Neural progenitor cell (in vitro differentiated cells): ENCODE measurements around the gene ITGB1. TPM values are rescaled to one million over a fixed set of nuclear protein-coding genes. Genes with fewer than 3 reads are reported as not detected.

Source experiments
- DNase-seq: peaks from one replicate; pipeline ENCODE4 v3.0.0-alpha.2; 2016; ENCODE audit warnings: low spot score
- H2AFZ ChIP-seq: fragments of 200-600 bp; sonication (generic); replicated peaks from 2 replicates; pipeline ENCODE4 v1.6.1; 2016; ENCODE audit warnings: antibody characterized with exemption
- H3F3A ChIP-seq: fragments of 200-600 bp; sonication (generic); 2 replicates; pipeline ENCODE4 v1.6.1; 2016; ENCODE audit warnings: antibody characterized with exemption, low read depth
- H3K27ac ChIP-seq: fragments of 200-600 bp; sonication (generic); 2 replicates; pipeline ENCODE4 v1.5.1; 2016; ENCODE audit warnings: mild to moderate bottlenecking
- H3K27me3 ChIP-seq: fragments of 200-600 bp; sonication (generic); 2 replicates; pipeline ENCODE4 v1.6.1; 2016; ENCODE audit warnings: mild to moderate bottlenecking, moderate library complexity
- H3K36me3 ChIP-seq: fragments of 200-600 bp; sonication (generic); 2 replicates; pipeline ENCODE4 v1.5.1; 2016
- H3K4me1 ChIP-seq: fragments of 200-600 bp; sonication (generic); 2 replicates; pipeline ENCODE4 v1.6.1; 2016; ENCODE audit warnings: mixed run types
- H3K4me2 ChIP-seq: fragments of 200-600 bp; sonication (generic); 2 replicates; pipeline ENCODE4 v1.6.1; 2016
- H3K4me3 ChIP-seq: fragments of 200-600 bp; sonication (generic); 2 replicates; pipeline ENCODE4 v1.5.1; 2016
- H3K79me2 ChIP-seq: fragments of 200-600 bp; sonication (generic); 2 replicates; pipeline ENCODE4 v1.6.1; 2016; ENCODE audit warnings: low read depth
- H3K9ac ChIP-seq: fragments of 200-600 bp; sonication (generic); 2 replicates; pipeline ENCODE4 v1.6.1; 2016
- H3K9me3 ChIP-seq: fragments of 200-600 bp; sonication (generic); 2 replicates; pipeline ENCODE4 v1.5.1; 2016; ENCODE audit warnings: low read depth
- H4K20me1 ChIP-seq: fragments of 200-600 bp; sonication (generic); 2 replicates; pipeline ENCODE4 v1.6.1; 2016; ENCODE audit warnings: low read depth
- H3K27ac Mint-ChIP-seq: 3 replicates; pipeline ENCODE4 v1.8.0; 2021; ENCODE audit warnings: mixed read lengths
- H3K27me3 Mint-ChIP-seq: 2 replicates; pipeline ENCODE4 v1.8.0; 2022; ENCODE audit warnings: low read depth, mild to moderate bottlenecking, inconsistent platforms, moderate library complexity, mixed read lengths; ENCODE audit not compliant: insufficient read depth
- H3K36me3 Mint-ChIP-seq: 3 replicates; pipeline ENCODE4 v1.8.0; 2021; ENCODE audit warnings: mixed read lengths
- H3K4me1 Mint-ChIP-seq: 3 replicates; pipeline ENCODE4 v1.8.0; 2021; ENCODE audit warnings: mixed read lengths
- H3K4me3 Mint-ChIP-seq: 3 replicates; pipeline ENCODE4 v1.8.0; 2021; ENCODE audit warnings: mild to moderate bottlenecking, moderate library complexity, mixed read lengths
- H3K9me3 Mint-ChIP-seq: 3 replicates; pipeline ENCODE4 v1.8.0; 2020; ENCODE audit warnings: mixed read lengths
- EZH2 ChIP-seq: fragments of 200-600 bp; sonication (generic); IDR thresholded peaks from 2 replicates; pipeline ENCODE4 v1.6.1; 2017; ENCODE audit warnings: antibody characterized with exemption, mild to moderate bottlenecking, moderate library complexity
- EZH2phosphoT487 ChIP-seq: fragments of 200-600 bp; sonication (generic); IDR thresholded peaks from 2 replicates; pipeline ENCODE4 v1.6.1; 2017; ENCODE audit warnings: antibody characterized with exemption
- total RNA-seq: library from RNA; depleted of rRNA; stranded (reverse); fragments of >200 nt; gene quantifications from 2 replicates; pipeline ENCODE4 v1.2.3, GENCODE V29; 2015; ENCODE audit warnings: low replicate concordance
- TF ChIP-seq, protein P1 (sequence below): fragments of 200-600 bp; sonication (generic); IDR thresholded peaks from 2 replicates; pipeline ENCODE4 v1.5.1; 2017; ENCODE audit warnings: antibody characterized with exemption, mild to moderate bottlenecking

Gene ITGB1
- total RNA-seq, 1 donor from 2014 or later: 358 TPM

DNA sequence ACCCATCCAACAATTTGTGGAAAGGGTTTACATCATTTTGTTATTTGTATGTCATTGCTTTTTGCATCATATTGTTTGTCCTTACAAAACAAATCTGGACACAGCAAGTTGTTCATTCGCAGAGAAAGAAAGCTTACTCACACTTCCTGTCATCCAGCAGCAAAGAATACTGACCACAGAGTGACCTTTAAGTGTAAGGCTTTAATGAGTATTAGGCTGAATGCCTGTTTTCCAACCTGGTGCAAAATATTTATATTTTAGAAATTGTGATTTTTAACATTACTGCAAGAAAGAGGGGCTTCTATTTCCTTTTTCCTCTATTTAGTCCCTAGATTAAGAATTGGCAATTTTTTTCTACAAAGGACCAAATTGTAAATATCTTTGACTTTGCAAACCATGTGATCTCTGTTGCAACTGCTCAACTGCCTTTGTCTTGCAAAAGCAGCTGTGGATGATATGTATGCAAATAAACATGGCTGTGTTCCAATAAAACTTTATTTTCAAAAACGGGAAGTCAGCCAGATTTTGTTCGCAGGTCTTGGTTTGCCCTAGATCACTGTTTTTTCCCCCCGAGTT, 27.8 kb upstream of the ITGB1 start:
- no peak overlapping the region for H3K4me3 ChIP-seq
- H3K27ac ChIP-seq: no peak overlapping the region
- no peaks in the 10 kb centered on the region for H3K9me3 ChIP-seq
- DNase-seq: no peak
- H3F3A ChIP-seq: peaks cover 5% of the 10 kb centered on the region
- TF ChIP-seq EZH2phosphoT487 (no peak), EZH2 (no peak)
- TF ChIP-seq, protein P1, sequence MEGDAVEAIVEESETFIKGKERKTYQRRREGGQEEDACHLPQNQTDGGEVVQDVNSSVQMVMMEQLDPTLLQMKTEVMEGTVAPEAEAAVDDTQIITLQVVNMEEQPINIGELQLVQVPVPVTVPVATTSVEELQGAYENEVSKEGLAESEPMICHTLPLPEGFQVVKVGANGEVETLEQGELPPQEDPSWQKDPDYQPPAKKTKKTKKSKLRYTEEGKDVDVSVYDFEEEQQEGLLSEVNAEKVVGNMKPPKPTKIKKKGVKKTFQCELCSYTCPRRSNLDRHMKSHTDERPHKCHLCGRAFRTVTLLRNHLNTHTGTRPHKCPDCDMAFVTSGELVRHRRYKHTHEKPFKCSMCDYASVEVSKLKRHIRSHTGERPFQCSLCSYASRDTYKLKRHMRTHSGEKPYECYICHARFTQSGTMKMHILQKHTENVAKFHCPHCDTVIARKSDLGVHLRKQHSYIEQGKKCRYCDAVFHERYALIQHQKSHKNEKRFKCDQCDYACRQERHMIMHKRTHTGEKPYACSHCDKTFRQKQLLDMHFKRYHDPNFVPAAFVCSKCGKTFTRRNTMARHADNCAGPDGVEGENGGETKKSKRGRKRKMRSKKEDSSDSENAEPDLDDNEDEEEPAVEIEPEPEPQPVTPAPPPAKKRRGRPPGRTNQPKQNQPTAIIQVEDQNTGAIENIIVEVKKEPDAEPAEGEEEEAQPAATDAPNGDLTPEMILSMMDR: no peak
- Mint-ChIP-seq H3K27ac (no peak overlapping the region), H3K4me3 (no peak overlapping the region), H3K9me3 (peaks cover 5% of the 10 kb centered on the region), H3K36me3 (no peaks in the 10 kb centered on the region), H3K4me1 (peaks cover 33% of the 10 kb centered on the region), H3K27me3 (no peaks in the 10 kb centered on the region)
- H3K4me2 ChIP-seq: no peak overlapping the region
- no peaks in the 10 kb centered on the region for H3K79me2 ChIP-seq
- no peaks in the 10 kb centered on the region for H3K27me3 ChIP-seq
- H3K4me1 ChIP-seq: no peaks in the 10 kb centered on the region
- no peak overlapping the region for H2AFZ ChIP-seq
- no peaks in the 10 kb centered on the region for H3K36me3 ChIP-seq
- H3K9ac ChIP-seq: no peak overlapping the region
- no peaks in the 10 kb centered on the region for H4K20me1 ChIP-seq

DNA sequence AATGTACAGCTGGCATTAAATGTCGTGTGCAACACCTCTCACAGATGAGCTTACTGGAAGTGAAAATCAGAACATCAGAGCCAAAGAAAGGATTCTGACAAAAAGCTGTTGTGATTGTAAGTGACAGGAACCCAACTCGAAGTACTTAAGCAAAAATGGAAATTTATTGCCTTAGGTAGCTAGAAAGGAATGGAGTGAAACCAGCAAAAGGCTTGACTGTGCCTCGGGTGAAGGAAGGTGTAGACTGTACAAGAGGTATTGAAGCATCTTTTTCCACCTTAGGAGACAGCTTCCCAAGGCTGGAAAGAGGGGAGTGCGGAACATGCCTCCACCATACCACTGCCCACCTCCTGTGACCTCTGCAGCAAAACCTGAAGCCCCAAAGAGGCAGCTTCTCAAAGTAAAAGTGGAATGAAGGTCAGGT, 27.3 kb upstream of the ITGB1 start:
- no peaks in the 10 kb centered on the region for H3K36me3 ChIP-seq
- peaks cover 38% of the 10 kb centered on the region for H3K4me1 Mint-ChIP-seq
- H3K9ac ChIP-seq: no peak overlapping the region
- H4K20me1 ChIP-seq: no peaks in the 10 kb centered on the region
- no peak overlapping the region for H3K27ac ChIP-seq
- peaks cover 2% of the 10 kb centered on the region for H3K9me3 Mint-ChIP-seq
- no peak overlapping the region for H3K4me3 ChIP-seq
- H3K27me3 Mint-ChIP-seq: peaks cover 2% of the 10 kb centered on the region
- no peaks in the 10 kb centered on the region for H3K36me3 Mint-ChIP-seq
- H2AFZ ChIP-seq: no peak overlapping the region
- no peak for DNase-seq
- no peak for TF ChIP-seq EZH2
- TF ChIP-seq EZH2phosphoT487: no peak
- TF ChIP-seq, protein P1: no peak
- no peaks in the 10 kb centered on the region for H3K79me2 ChIP-seq
- H3K27ac Mint-ChIP-seq: no peak overlapping the region
- no peaks in the 10 kb centered on the region for H3K27me3 ChIP-seq
- no peaks in the 10 kb centered on the region for H3K9me3 ChIP-seq
- H3K4me3 Mint-ChIP-seq: no peak overlapping the region
- no peaks in the 10 kb centered on the region for H3K4me1 ChIP-seq
- H3K4me2 ChIP-seq: no peak overlapping the region
- peaks cover 10% of the 10 kb centered on the region for H3F3A ChIP-seq

DNA sequence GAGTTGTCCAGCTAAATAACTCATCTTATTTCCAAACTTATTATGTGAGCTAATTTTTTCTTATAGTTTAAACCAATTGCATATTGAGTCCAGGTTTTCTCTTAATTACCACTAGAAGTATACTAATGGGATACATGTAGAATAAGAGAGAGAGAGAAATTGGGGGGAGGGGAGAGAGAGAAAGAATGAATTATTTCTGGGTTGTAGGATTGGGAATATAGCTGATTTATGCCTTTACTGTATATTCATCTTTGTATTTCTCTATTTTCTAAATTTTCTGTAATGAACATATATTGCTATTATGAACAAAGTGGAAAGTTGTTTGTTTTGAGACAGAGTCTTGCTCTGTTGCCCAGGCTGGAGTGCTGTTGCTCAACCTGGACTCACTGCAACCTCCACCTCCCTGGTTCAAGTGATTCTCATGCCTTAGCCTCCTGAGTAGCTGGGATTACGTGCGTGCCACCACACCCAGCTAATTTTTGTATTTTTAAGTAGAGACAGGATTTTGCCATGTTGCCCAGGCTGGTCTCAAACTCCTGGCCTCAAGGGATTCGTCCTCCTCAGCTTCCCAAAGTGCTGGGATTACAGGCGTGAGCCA, 26.1 kb upstream of the ITGB1 start:
- Mint-ChIP-seq H3K4me1 (peaks cover 44% of the 10 kb centered on the region), H3K27me3 (peaks cover 2% of the 10 kb centered on the region)

More for the DNA sequence above, 26.1 kb upstream of the ITGB1 start:
- DNase-seq: no peak
- Histone ChIP-seq H2AFZ (no peak overlapping the region), H3K36me3 (no peaks in the 10 kb centered on the region), H3K27ac (no peak overlapping the region), H3K4me3 (no peak overlapping the region), H3K79me2 (no peaks in the 10 kb centered on the region), H3K9me3 (no peaks in the 10 kb centered on the region), H4K20me1 (no peaks in the 10 kb centered on the region), H3K4me1 (no peaks in the 10 kb centered on the region), H3K27me3 (no peaks in the 10 kb centered on the region), H3K4me2 (no peak overlapping the region), H3F3A (peaks cover 14% of the 10 kb centered on the region), H3K9ac (no peak overlapping the region)
- TF ChIP-seq, protein P1: no peak
- TF ChIP-seq EZH2phosphoT487: no peak
- no peaks in the 10 kb centered on the region for H3K36me3 Mint-ChIP-seq
- H3K9me3 Mint-ChIP-seq: no peaks in the 10 kb centered on the region
- H3K4me3 Mint-ChIP-seq: no peak overlapping the region
- H3K27ac Mint-ChIP-seq: no peak overlapping the region
